SK-N-SH (cell line): ENCODE results near the gene TTC23.

Experiments
- EZH2phosphoT487 ChIP-seq: fragments of 200-600 bp; sonication (generic); IDR thresholded peaks from 2 replicates; pipeline ENCODE4 v1.6.1; 2017; ENCODE audit warnings: low read depth, mixed run types, mild to moderate bottlenecking, antibody characterized with exemption, moderate library complexity, borderline replicate concordance
- JUND ChIP-seq: IDR thresholded peaks from 2 replicates; pipeline ENCODE4 v1.4.0; 2012
- MEF2A ChIP-seq: IDR thresholded peaks from 2 replicates; pipeline ENCODE4 v1.4.0; 2012; ENCODE audit warnings: low read depth, borderline replicate concordance
- RAD21 ChIP-seq: IDR thresholded peaks from 2 replicates; pipeline ENCODE4 v1.6.1; 2012; ENCODE audit warnings: mild to moderate bottlenecking, low read length
- SIN3A ChIP-seq: IDR thresholded peaks from 2 replicates; pipeline ENCODE4 v1.6.1; 2012; ENCODE audit warnings: low read depth, mild to moderate bottlenecking, low read length, moderate library complexity, borderline replicate concordance
- TF ChIP-seq, protein P1 (sequence below): fragments of 200-600 bp; sonication (generic); IDR thresholded peaks from 2 replicates; pipeline ENCODE4 v1.6.1; 2017; ENCODE audit warnings: antibody characterized with exemption, mild to moderate bottlenecking, moderate library complexity
- TF ChIP-seq, protein P2 (sequence below): fragments of 150-350 bp; IDR thresholded peaks from 2 replicates; pipeline ENCODE4 v1.6.1; 2016; ENCODE audit warnings: mild to moderate bottlenecking, low read depth, low read length

DNA sequence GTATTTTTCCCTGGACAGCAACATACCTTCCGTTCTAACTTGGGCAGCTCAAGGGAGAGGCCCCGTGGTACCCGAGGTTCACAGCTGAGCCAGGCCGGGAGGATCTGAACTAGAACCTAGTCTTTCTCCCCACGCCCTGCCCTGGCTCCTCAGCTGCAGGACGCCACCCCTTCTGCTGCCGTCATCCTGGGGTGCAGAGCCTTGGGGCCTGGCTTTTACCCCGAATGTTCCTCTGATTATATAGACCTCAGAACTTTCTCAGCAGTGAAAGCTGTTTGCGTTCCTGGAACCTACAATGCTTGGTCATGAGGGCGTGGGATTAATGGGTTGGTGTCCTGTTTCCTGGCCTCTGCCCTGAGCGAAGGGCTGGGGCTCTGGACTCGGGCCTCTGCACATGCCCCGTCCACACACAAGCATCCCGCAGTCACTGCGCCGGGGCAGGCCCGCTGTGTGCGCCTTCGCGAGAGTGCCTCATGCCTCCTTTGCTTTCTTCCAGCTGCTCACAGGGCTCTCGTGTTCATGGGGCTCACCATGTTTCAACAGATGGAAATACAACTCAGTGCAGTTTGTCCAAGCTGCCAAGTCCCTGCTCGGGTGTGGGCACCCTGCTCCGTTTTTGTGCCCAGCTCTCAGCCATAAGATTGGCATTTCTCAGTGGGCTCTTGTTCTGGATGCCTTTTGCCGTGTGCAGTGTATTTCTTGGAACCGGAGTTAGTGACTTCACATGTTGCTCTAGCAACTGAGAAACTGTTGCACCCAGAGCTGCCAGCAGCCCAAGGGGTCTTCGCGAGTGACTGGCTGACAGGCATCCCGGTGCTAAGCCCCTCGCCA, 124.1 kb downstream of the TTC23 start:
- TF ChIP-seq, protein P1, sequence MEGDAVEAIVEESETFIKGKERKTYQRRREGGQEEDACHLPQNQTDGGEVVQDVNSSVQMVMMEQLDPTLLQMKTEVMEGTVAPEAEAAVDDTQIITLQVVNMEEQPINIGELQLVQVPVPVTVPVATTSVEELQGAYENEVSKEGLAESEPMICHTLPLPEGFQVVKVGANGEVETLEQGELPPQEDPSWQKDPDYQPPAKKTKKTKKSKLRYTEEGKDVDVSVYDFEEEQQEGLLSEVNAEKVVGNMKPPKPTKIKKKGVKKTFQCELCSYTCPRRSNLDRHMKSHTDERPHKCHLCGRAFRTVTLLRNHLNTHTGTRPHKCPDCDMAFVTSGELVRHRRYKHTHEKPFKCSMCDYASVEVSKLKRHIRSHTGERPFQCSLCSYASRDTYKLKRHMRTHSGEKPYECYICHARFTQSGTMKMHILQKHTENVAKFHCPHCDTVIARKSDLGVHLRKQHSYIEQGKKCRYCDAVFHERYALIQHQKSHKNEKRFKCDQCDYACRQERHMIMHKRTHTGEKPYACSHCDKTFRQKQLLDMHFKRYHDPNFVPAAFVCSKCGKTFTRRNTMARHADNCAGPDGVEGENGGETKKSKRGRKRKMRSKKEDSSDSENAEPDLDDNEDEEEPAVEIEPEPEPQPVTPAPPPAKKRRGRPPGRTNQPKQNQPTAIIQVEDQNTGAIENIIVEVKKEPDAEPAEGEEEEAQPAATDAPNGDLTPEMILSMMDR: no peak
- TF ChIP-seq, protein P2, sequence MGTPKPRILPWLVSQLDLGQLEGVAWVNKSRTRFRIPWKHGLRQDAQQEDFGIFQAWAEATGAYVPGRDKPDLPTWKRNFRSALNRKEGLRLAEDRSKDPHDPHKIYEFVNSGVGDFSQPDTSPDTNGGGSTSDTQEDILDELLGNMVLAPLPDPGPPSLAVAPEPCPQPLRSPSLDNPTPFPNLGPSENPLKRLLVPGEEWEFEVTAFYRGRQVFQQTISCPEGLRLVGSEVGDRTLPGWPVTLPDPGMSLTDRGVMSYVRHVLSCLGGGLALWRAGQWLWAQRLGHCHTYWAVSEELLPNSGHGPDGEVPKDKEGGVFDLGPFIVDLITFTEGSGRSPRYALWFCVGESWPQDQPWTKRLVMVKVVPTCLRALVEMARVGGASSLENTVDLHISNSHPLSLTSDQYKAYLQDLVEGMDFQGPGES: no peak
- TF ChIP-seq EZH2phosphoT487 (no peak), SIN3A (no peak), RAD21 (no peak), JUND (no peak), MEF2A (no peak)
